ENCODE measurements around the gene CBFA2T3.
A peak's percentile ranks its signal among the peaks of the same experiment; 100 is the strongest.

The CBFA2T3 gene

DNA sequence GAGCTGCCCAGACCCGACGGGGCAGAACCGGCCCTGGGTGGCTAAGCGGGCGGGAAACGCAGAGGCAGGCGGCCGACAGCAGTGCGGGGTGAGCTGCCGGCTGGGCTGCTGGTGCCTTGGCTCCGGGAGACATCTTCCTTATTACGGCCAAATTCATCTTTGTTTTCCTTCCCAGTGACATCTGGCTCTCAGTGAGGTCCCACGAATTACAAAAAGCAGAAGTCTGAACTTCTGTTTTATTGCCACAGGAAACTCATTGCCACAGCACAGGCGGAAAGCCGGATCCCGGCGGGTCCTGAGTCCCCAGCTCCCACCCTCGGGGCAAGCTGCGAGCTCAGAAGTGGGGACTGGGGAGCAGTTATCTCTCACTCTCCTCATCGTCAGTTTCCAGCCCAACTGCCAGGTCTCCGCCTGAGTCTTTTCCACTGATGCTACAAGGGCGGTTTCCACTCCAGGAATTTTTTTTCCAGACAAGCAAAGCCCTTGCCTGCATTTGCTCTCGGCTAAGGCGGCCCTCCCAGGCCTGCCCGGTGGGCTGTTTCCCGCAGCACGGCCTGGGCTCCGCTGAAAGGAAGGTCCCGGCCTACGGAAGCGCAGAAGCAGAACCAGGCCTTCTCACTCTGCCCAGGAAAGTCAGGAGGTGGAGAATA is 40.3 kb downstream of the CBFA2T3 start:
- DNase-seq, result no peak

DNA sequence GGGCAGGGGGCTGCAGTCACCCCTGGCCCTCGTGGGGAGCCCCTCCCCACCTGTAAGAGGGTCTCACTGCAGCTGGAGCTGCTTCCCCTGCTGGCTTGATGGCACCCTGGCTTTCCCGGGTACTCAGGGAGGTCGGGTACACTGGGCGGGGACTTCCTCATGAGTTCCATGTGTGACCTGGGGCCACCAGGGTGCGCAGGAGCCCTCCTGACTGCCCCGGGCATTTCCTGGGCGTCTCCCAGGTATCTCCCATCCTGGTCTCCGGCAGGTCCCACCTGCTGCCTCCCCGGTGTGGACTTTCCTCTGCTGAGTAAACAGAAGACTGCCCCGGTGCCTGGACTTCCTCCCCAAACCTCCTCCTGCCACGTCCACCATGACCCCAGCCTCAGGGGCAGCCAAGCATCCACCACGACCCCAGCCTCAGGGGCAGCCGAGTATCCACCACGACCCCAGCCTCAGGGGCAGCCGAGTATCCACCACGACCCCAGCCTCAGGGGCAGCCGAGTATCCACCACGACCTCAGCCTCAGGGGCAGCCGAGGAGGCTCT is 40.9 kb downstream of the CBFA2T3 start:
- no peak for DNase-seq

DNA sequence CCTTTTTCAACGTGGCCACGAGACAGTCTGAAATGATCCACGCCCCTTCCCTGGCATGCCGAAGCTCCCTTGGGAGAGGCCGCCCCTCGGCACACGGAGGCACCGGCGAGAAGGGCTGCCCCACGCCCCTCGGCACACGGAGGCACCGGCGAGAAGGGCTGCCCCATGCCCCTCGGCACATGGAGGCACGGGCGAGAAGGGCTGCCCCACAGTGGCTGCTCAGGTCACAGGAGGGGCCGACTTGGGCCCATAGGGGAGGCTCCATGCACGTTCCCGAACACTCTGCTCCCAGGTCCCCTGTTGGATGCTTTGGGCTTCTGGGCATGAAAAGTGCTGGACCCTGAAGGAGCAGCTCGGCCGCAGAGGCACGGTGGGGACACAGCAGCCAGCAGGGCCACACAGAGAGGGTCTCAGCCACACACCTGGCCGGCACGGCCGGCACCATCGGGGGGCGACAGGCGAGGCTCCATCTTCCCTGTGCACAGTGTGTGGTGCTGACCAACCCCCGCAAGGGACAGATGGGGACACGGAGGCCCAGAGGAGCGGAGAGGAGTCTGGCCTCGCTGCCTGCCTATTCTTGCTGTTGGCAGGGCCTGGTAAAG is 42.8 kb downstream of the CBFA2T3 start:
- no peak for DNase-seq

DNA sequence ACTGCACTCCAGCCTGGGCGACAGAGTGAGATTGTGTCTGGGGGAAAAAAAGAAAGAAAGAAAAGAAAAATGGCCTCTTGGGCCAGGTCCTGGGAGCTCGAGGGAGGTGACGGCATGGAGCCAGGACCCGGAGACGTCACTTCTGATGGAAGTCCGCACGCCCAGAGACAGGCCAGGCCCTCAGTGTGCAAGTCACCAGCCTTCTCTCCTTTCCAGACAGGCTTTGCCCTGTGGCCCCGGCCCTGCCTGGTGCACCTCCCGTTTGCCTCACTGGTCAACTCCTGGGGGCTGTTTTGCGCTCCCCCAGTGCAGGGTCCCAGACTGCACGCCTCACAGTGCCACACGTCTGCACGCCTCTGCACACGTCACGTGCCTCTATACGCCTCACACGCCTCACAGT is 44.1 kb downstream of the CBFA2T3 start:
- no peak for DNase-seq

DNA sequence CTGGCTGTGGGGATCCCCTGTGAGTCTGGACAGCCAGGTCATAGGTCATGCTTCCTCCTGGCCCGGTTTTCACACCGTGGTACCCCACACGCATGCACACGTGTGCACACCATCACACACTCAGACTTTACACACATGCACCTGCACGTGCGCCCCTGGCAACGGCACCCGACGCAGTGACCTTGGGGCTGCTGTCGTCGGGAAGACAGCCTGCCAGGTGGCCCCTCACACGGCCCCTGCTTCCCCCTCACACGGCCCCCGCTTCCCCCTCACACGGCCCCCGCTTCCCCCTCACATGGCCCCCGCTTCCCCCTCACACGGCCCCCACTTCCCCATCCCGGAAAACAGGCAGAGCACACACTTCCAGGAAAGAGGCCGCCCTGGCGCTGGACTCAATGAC is 45.1 kb downstream of the CBFA2T3 start:
- no peak for DNase-seq

DNA sequence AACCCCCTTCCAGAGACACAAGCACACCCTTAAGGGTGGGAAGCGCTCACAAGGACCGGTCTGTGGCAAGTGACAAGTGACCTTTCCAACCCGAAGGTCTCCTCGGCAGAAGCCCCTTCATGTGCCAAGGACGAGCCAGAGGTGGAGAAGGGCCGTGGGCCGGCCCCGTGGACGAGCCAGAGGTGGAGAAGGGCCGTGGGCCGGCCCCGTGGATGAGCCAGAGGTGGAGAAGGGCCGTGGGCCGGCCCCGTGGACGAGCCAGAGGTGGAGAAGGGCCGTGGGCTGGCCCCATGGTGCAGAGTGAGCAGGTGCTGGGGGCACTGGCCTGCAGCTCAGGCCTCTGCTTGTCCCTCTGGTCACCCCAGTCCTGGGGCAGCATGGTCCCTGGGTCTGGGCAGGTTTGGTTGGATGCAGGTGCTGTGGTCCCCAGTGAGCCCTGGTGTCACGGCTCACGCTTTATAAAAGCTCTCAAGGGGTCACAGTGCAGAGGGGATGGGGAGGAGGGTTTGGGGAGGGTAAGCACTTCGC is 45.6 kb downstream of the CBFA2T3 start:
- DNase-seq, result no peak

DNA sequence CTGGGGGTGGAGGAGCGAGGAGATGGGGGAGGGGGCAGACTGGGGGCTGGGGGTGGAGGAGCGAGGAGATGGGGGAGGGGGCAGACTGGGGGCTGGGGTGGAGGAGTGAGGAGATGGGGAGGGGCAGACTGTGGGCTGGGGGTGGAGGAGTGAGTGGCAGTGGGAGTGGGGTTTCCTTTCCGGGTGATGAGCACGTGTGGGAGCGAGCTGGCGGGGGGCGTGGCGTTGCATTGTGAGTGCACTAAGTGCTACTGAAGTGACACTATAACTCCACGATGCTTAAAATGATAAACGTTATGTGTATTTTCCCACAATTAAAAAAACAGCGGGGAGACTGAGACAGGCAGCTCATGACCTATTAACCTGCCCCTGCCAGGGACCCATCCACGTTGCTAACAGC is 46.3 kb downstream of the CBFA2T3 start:
- DNase-seq, result no peak

DNA sequence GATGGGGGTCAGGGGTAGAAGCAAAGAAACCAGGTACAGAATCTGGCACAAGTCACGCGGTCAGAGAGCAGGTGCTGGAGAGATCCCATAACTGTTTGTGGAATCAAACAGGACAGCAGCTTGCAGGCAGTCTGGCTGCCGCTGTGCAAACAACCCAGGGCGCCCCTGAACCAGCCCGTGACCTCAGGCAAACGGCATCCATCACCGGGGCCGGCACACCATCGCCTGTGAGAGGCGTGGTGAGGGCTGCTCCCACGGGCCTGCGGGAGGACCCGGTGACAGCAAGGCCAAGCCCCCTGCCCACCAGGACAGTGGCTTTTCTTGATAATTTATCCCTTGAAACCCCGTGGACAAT is 47.9 kb downstream of the CBFA2T3 start:
- no peak for DNase-seq

DNA sequence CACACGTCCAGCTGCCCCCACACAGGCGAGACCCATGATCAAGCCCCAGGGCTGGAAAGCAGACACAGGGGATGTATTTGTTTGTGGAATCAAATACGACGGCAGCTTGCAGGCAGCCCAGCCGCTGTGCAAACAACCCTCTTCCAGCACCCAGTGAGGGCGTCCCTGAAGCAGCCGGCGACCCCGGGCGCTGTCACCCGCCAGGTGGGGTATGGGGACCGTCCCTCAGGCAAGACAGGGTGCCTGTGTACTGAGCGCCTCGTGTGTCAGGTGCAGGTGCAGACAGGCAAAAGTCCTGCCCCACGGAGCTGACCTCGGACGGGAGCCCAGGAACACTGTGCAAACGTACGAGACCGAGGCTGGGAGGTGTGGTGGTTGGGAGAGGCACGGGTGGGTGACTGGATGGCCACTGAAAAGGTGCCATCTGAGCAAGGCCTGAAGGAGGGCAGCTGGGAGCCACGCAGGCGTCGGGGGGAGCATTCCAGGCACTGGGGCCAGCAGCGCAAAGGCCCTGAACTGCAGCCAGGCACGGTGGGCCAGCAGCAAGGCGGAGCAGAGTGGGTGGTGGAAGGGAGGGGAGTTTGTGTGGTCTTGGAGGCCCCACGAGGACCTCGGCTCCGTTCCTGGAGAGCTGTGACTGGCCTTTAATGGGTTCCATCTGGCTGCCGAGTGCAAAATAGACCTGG is 48.5 kb downstream of the CBFA2T3 start:
- no peak for DNase-seq

DNA sequence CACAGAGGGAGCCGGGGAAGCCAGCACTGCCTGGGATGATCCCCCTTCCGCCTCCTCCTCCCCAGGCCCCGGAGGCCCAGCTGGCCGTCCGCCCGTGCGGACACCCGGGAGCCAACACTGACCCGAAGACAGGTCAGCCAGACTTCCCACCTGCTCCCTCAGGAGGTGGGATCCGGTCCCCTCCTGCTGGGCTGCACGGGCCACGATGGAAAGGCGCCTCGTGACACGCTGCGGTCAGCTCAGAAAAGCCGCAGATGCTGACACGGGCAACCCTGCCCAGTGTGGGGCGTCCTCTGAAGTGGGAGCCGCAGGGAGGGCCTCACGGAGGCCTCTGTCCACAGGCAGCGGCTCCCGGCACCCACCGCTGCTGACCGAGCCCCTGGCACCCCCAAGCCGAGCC is 49.3 kb downstream of the CBFA2T3 start:
- no peak for DNase-seq

DNA sequence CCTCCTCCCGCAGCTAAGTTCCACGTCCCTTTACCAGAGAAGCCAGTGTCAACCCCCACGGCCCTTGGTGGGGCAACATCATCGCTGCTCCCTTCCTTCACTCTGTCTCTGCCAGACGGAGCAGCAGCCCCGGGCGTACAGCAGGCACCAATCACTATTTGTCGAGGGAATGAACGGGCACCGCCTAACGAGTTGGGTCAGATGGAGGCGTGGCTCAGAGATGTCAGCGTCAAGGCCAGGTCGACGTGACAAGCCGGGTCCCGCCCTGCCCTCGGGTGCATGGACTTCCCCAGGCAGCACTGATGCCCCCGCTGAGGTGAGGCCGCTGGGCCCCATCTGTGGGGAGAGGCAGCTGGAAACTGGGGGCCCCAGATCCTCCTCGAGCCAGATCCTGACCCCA is 50.0 kb downstream of the CBFA2T3 start:
- no peak for DNase-seq

DNA sequence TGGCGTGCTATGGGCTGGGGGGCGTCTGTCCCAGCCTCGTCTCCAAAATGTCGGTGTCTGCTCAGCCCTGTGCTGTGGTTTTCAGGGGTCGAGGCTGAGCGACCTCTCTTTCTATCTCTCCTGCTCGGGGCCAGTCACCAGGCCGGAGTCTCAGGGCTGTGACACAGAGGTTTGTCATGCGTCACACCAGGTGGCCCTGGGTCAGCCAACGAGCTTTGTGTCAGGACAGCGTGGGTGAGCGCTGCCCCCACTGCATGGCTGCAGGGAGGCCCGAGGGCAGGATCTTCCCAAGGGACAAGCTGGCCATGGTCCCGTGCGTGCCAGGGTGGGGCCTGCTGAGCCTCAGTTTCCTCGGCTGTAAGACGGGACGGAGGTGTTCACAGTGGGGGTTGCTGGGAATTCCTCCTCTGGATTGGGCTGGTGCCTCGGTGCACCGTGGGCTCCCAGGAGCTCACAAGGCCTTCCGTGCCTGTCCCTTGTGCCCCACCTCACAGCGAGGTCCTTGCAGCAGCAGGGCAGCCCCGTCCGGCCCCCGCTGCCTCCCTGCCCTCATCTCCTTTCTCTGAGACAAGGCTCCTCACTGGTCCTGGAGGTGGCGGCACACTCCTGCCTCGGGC is 50.5 kb downstream of the CBFA2T3 start:
- no peak for DNase-seq

DNA sequence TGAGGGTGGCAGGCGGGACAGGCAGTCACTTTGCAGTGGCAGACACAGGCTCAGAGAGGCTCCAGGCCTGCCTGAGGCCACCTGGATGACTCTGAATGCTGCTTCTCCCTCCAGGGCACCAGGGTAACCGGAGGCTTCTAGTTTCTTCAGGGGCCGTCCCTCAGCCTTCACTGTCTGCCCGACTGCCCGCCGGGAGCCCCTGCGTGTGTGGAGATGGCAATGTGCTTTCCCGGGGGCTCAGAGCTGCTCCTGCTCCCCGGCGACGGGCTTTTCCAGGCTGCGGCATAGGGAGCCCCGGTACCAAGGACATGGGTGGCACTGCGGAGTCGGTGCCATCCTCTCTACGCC is 51.5 kb downstream of the CBFA2T3 start:
- DNase-seq, result no peak

DNA sequence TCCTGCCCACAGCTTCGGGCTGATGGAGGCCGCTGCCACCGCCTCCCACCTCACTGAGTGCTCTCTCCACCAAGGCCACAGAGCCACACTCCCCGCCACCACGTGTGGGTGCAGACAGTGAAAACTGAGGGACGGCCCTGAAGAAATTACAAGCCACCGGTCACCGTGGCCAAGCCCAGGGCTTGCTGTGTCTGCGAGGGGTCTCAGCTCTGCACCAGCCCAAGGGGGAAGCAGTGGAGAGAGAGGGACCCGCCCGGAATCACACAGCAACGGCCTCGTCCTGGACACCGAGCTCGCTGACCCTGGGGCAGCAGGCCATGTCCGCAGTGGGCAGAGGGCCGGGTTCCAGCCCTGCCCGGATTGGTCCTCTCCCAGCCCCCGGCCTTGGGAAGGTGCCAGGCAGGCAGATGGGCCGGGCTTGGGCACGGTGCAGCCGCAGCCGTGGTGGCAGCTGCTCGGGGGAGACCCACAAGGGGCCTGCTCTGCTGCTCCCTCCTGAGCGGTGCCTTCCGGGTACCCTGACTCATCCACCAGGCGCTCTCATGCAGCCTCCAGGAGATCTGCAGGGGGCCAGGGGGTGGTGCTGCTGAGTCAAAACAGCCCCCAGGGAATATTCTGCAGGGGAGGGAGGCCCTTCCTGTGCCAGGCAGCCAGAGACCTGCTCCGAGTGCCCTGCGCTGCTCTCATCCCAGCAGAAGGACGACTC is 52.0 kb downstream of the CBFA2T3 start:
- peak in 1 of 2 experiments; percentile 49 for DNase-seq

DNA sequence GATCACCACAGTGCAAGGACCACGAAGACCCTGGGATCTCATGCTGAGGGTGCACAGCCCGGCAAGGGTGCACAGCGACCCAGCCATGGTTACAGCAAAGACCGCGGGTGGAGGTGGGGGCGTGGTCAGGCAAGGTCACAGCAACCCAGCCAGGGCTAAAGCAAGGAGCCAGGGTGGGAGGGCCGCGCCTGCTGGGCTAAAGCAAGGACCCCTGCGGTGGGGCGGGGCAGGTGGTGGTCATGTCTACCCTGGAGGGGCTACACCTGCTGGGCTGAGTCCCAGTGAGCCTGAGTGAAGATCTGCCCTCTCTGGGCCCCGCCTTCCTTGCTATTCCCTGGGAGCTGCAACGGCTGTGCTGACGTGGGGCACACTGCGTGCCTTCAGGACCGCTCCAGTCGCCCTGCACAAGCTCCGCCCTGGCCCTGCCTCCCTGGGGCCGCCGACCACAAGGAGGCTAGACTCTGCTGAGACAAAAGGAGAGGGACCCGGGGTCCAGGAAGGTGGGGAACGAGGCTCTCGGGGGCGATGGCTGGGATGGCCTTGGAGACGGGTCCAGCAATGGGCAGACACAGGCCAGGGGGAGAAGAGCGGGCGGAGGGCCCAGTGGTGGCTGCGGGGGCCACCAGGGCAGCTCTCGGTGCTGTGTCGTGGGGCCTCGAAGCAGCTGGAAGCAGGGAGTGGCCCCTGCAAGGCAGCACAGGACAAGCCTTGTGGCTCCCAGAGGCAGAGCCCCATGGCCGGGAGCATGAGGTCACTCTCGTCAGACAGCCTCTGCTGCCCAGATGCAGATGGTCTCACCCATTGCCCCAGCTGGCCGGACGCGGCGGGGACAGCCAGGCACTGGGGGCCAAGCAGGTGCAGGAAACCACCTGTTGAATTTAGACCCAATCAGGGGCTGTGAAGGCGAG is 52.8 kb downstream of the CBFA2T3 start:
- DNase-seq, result no peak

DNA sequence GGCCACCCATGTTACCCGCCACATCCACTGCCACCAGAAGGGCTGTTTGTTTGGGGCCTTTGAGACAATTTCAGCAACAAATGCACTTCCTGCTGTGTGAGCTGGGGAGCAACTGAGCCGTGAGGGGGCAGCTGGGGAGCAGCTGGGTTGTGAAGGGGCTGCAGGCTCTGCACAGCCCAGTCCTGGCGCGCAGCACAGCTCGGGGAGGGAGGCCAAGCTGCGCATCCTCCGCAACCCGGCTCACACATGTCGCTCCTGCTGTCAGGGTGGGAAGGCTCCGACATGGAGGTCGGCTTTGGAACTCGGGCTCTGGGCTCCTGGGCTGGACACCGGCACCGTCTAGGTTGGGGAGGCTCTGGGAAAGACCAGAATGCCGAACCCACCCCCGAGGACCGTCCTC is 53.6 kb downstream of the CBFA2T3 start:
- DNase-seq, result no peak

DNA sequence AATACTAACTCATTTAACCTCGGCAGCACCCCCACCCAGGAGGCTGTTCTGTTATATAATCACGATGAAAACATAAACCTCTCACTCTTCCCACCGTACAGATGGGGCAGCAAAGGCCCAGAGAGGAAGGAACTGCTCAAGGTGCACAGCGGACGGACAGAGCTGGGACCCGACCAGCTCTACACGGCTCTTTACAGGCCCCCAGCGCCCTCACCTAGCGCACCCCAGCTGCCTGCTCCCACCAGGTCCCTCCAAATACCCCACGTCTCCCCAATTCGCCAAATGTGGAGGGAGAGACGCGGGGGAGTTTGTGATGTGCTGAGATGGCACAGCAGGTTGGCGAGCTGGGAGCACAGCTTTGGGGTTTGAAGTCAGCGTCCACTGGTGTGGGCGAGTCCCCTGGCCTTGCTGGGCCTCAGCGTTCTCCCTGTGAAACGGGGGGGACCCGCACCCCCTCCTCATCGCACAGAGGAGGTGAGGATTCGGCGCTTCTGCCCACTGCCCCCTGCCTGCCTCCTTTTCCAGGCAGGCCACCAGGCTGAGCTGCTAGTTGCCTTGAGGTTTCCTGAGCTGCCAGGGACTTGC is 54.1 kb downstream of the CBFA2T3 start:
- no peak for DNase-seq

DNA sequence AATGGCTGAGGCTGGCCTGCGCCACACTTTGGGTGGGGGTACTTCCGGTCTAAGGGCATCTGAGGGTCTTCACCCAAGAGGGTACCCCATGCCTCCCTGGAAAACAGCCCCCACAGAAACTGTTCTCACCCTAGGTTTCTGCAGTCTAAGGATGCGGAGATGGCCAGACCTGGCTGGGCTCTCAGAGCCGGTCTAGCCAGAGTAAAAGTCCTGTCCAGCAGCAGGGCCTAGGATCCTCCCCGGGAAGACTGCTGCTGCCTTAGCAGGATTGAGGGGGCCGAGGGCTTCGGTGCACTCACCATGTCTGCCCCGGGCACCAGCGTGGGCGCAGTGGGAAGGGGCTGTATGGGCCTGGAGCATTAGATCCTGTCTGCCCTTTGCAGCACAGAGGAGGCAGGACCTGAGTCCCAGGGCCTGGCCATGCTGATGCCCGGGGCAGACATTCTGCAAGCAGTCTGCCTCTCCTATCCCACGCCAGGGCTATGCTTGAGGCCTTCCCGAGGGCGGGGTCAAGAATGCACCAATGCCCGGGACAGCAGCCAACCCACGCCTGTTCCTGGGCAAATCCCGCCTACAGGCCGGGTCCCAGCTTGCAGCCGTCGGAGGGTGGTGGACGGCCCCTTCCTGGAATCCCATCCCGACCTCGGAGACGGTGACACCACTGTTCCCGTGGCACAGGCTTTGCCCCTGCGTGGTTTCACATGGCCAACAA is 54.7 kb downstream of the CBFA2T3 start:
- peak in 1 of 2 experiments; percentile 30 for DNase-seq

DNA sequence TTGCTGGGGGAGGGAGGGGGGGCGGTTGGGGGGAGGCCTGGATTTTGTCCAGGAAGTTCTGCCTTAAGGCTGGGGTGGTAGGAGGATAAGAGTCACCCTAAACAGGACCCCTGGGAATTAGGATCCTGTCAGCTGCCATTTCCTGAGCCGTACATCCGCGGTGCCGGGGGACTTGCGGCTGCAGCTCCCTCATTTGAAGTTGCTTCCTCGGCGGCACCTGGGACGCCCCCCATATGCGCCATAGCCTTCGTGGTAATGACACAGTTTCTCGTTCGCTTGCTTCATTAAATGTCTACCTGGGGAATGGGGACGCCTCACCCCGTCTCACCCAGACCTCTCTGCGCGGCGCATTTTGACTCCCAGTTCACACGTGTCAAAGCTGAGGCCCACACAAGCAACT is 55.4 kb downstream of the CBFA2T3 start:
- DNase-seq, result no peak

DNA sequence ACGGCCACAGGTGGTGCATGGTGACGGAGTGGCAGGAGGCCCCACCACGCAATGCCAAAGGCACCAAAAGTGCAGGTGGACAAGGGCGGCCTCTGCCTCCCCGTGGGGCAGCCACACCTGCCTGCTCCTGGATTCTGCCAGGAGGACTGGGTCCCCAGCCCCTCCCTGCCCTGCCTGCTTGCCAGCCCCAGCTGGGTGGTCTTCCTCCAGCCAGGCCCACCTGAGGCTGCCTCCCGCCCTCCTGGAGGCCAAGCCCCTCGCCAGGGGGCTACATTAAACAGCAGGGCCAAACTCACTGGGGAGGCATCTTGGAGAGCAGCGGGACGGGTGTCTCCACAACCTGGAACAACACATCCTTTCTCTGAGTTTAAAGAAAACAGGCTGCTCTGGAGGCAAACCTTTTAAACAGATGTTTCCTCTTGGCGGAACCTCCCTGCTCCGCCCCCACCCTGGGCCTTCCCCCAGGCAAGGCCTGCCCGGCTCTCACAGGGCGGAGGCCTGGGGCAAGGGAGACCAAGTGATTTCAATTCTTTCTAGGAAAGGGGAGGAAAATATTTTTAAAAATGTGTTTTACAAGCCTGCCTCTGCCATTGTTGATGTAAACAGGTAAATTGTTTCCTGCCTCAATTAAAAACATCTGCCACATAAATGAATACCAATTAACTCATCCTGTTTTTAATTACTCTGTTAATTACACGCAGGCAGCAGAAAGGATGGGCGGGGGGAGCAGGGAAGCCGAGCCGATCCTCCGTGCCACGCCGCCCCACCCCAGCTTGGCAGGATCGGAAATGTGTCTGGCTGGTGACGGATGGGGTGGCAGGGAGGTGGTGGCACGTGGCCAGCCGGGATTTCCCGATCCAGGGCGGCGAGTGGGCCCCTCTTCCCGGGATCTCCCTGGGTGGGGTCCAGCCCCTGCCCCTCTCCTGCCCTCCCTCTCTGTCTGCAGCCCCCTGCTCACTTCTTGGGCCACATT is 56.1 kb downstream of the CBFA2T3 start:
- DNase-seq, result no peak

All from cerebellar nuclear complex (tissue), 1 donor.